Upper lobe of left lung (tissue), 4 donors: ENCODE data around the gene POLK.

Experiments
- CTCF ChIP-seq, 6 experiments: fragments of 450-650 bp in 4 of 6; fragments of 200-600 bp in 2 of 6; sonication (generic) in 2 of 6; IDR thresholded peaks; one replicate each; pipeline ENCODE4 v1.5.1; 2016 to 2019; ENCODE audit warnings: antibody characterized with exemption in 6 of 6
- POLR2A ChIP-seq, 4 donors: fragments of 450-650 bp; IDR thresholded peaks; one replicate each; pipeline ENCODE4 v1.5.1; 2016 to 2017; ENCODE audit warnings: antibody characterized with exemption in 4 of 4, mild to moderate bottlenecking in 2 of 4
- POLR2AphosphoS5 ChIP-seq, 2 donors: sonication (generic); formaldehyde crosslinking; IDR thresholded peaks; one replicate each; pipeline ENCODE4 v1.5.1; 2017; ENCODE audit warnings: antibody characterized with exemption in 2 of 2

DNA sequence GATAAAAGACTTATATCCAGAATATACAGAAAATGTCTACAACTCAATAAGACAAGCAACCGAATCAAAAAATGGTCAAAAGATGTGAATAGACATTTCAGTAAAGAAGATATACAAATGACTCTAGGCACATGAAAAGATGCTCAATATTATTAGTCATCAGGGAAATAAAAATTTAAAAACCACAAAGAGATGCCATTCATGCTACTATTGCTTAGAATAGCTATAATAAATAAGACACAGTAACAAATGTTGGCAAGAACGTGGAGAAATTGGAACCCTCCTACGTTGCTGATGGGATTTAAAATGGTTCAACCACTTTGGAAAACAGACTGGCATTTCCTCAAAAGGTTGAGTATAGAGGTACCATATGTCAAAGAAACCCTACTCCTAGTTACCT is 39.8 kb downstream of the POLK start:
- no peak for TF ChIP-seq CTCF (IDR thresholded peaks at IDR 0.05)
- TF ChIP-seq POLR2A (IDR thresholded peaks at IDR 0.05): no peak
- no peak for TF ChIP-seq POLR2AphosphoS5 (IDR thresholded peaks at IDR 0.05)
